Measurements from ENCODE around the gene PIK3C2G.

PIK3C2G gene

DNA sequence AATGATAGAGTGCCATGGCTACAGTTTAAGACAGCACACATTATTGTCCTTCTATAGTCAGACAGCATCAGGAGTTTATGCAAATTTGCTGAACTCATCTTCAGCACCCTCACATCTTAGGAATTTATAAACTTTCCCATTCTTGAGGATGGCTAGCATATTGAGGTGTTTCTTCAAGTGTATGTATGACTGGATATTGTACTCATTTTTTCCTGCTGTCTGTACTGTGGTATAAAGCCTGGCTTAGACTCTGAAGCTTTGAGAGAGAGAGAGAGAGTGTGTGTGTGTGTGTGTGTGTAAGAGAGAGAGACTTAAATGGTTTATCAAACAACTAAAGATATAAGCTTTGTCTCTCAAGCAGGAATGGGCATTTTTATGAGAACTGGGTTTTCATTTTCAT, 161.6 kb downstream of the PIK3C2G start:
- peak; percentile 75 for DNase-seq

DNA sequence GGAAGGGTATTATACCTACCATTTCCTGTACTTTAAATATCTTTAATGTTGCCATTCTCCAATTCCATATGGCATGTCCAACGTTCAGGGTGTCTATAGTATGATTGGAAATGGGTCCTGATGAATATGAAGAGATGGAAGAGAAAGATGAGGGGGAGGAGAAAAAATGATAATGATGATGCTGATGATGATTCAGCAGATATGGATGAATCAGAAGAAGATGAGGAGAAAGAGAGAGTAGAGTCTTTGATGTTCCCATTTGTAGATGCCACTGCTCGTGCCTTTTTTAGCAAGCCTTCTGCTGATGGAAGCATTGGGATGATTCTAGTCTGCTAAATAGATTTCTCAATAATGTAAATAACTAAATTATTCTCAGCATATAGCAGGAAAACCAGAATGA, 163.5 kb downstream of the PIK3C2G start:
- DNase-seq: no peak

DNA sequence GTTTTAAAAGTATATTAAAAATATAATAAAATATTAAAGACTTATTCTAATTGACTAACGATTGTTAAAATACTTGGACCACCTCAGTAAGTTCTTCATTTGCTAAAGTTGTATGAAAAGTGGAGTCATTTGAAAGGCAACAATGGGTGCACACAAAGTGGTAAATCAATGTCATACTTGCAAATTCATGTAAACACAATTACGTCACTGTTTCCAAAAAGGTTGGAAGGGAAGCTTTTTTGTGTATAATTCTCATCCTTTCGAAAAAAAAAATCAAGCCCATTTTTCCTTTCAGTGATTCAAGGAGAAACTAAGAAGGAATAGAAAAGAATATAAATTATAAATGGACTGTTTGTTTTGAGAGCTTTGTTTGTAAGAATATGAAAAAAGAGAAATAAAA, 166.2 kb downstream of the PIK3C2G start:
- DNase-seq: no peak

GRCh38 chr12:18428416-18428815, 167.1 kb downstream of the PIK3C2G start:
- DNase-seq: no peak

DNA sequence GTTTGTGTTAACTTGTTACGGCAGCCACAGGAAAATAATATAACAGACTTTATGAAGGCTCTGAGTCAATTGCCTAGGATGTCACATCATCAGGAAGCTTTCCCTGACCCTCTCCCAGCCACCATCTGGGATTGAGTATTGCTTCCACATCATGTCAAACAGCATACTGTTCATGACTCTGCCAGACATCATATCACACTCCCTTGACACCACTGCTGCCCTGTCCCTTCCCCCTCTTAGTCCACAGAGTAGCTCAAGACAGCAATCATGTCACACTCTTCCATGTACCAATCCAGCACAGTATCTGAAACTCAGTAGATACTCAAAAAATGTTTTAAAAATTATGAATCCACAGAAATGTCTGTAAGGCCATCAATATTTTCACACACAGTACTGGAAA, 168.0 kb downstream of the PIK3C2G start:
- DNase-seq: no peak

DNA sequence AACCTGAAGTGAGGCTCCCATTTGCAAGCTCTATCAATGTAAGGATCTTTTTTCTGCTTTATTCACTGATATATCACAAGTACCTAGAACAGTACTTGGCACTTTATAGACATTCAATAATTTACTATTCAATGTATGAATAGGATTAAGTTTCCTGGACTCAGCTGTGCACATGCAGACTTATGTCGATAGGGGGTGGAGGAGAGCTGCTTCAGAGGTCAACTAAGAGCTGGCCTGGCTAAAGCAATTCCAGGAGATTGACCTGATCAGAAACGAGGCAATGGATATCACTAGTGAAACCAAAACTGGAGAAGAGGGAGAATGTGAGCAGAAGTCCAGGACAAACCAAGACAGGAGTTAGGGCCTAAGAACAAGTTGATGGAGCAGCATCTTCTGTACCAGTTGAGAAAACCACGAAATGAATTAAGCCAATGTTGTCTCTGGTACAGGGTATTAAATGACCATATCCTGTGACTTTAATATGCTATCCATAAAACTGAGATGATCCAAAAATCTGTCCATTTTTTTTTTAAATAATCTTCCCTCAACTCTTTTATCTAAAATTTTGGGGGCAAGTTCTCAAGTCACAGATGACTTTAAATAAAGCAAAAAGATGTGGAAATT, 169.2 kb downstream of the PIK3C2G start:
- DNase-seq: peak; percentile 43

DNA sequence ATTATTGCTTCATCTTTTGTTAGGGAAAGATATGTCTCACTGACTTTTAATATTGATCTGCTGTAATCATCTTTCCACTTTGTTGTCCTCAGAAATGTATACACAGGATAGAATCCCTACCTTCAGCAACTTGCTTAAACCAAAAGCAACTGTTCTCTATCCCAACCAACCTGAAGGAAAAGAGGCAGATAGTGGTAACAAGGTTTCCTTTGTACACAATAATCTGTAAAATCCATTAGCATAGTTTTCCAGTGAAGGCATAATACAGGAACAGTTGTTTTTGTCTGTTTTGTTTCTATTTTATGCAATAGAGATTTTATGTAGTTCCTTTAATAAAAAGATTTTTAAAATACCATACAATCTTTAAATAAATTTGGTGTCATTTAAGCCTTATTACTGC, 170.5 kb downstream of the PIK3C2G start:
- DNase-seq: no peak

- no peak for DNase-seq
These were observed 170.9 kb downstream of the PIK3C2G start for GRCh38 chr12:18432206-18432605.

GRCh38 chr12:18436170-18436569, 174.9 kb downstream of the PIK3C2G start:
- DNase-seq: no peak

DNA sequence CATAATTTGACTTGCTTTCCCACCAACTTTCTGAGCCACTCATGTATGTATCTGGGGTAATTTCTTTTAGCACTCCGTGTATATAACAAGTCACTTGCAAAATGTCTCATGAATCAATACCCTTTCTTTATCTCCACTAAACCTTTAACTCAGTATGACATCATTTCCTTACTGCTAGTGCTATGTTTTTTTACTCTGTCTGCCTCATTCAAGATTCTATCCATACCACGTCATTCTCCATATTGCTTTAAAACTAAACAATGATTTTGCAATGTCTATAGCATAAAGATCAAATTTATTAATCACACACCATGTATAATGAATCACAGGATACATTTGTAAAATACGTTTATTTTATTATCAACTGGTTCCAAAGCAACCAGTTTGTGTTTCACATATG, 178.2 kb downstream of the PIK3C2G start:
- no peak for DNase-seq

GRCh38 chr12:18443768-18444437, 182.6 kb downstream of the PIK3C2G start:
- no peak for DNase-seq

- DNase-seq: no peak
These were observed 184.8 kb downstream of the PIK3C2G start for GRCh38 chr12:18446061-18446644.

DNA sequence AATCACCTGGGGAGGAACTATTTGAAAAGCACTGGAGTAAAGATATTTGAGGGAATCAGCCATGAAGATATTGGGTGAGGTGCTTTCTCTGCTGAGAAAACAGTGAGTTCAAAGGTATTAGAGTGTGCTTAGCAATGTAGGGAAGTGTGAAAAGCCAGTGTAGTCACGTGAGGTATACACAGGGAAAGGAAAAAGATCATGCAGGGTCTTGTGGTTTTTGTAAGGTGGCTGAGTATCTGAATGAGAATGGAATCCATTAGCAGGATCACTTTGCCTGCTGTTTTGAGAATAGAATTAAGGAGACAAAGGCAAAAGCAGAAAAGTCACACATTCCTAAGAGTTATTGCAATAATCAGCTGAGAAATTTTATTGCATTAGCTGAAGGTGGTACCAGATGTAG, 193.0 kb downstream of the PIK3C2G start:
- no peak for DNase-seq

GRCh38 chr12:18456344-18456743, 195.0 kb downstream of the PIK3C2G start:
- no peak for DNase-seq

DNA sequence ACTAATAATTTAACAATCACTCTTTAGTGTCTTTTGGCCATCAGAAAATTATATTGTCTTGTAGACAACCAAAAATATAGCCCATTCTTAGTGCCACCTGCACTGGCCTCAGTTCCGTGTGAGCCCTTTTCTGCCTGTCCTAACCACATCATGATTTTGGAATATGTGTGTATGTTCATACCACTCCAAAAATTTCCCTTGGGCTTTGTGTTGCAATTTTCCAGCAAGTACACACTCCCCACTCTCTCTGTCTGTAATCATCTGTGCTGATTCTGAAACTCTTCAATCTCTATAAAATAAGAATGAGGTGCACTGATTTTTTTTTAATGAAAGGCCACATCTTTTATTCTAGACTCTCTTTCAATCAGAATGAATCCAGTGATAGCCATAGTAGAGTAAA, 196.0 kb downstream of the PIK3C2G start:
- DNase-seq: no peak

DNA sequence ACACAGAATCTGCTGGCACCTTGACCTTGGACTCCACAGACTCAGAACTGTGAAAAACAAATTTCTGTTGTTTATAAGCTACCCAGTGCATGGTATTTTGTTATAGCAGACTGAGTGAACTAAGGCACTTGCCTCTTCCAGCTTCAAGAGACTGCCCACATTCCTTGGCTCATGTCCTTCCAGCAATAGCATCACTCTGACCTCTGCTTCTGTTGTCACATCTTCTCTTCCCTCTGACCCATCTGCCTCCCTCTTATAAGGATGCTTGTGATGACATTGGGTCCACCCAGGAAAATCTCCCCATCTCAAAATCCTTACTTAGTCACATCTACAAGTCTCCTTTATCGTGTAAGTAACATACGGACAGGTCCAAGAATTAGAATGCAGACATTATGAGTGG, 200.4 kb downstream of the PIK3C2G start:
- no peak for DNase-seq

- peak; percentile 84 for DNase-seq
These were observed 201.1 kb downstream of the PIK3C2G start for GRCh38 chr12:18462442-18462841.

DNA sequence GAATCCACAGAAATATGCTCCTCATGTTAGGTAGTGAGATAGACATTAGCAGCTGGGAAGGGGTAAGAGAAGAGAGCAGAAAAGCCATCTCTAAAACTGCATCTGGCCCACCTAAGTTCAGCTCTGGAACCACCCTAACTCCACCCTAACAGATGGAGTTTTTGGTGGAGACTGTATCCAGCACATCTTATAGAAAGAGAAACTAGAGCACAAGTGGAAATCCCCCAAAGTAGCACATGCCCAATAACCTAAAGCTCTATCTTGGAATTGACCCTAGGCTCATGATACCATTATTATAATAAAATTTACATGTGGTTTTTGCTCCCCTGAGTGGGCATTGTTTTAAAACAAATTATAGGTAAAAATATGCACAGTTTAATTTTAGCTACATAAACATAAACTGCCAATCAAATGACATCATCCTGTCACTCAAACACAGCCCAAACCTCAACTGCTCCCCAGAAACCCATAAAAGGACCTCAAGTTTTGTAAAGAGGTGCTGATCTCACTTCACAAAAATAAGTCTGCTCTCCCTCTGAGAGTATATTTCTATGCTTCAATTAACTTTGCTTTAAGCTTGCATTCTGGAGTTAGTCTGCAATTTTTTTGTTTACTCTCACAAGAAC, 206.4 kb downstream of the PIK3C2G start:
- no peak for DNase-seq

- DNase-seq: peak; percentile 68
These were observed 207.1 kb downstream of the PIK3C2G start for GRCh38 chr12:18468246-18469075.

DNA sequence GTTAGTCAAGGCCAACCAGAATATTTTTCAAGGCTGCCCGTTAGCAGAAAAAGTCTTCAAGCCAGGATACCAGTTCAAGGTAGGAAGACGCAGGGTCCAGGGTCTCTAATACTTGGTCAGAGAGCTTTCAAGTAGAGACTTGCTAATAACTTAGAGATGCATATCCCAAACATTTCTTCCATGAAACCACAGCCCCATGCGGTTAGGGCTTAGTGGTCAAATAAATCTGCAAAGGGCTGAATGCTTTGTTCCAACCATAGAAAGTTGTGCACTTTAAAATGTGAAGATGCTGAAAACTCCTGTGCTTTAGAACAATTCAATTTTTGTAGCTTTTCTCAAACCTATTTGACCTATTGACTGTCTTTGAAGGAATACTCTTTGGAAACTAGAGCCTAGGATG, 208.9 kb downstream of the PIK3C2G start:
- DNase-seq: peak; percentile 44

DNA sequence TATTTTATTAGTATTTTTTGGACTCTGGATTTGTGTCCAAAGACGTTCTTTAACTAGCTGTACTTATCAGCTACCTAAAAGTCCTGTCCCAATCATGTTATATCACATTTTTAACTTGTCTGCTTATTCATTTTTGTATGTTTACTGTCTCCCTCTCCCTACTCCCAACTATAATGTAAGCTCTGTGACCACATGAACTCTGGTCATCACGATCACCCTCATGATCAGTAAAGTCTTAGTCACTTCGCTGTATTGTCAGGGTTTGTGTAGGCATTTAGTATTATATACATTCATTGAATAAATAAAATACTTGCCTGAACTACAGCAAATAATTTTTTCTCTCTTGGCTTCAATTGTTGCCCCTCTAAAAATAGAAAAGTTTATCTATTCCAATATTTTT, 211.0 kb downstream of the PIK3C2G start:
- DNase-seq: no peak

DNA sequence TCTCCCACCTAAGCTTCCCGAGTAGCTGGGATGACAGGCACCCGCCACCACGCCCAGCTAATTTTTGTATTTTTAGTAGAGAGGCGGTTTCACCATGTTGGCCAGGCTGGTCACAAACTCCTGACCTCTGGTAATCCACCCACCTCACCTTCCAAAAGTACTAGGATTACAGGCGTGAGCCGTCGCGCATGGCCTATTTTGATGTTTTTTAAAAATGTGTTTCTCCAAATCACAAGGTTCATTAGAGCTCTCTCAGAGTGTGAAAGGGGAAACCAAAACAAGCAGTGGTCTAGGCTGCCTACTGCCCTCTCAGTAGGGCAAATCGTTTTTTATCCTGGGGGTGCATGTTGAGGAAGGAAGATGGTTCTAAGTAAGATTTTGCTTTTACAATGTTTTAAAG, 211.5 kb downstream of the PIK3C2G start:
- no peak for DNase-seq

GRCh38 chr12:18476861-18477260, 215.5 kb downstream of the PIK3C2G start:
- peak; percentile 23 for DNase-seq

Data from fibroblast of skin of abdomen (primary cell).